ENCODE results near the gene DUSP22. TPM values are rescaled to one million over a fixed set of nuclear protein-coding genes. Genes with fewer than 3 reads are reported as not detected.
A peak's percentile ranks its signal among the peaks of the same experiment; 100 is the strongest.
"Not testable (repeated sequence)": the region's sequence is repeated elsewhere in the genome, so short reads cannot be mapped to it uniquely, and the experiment has no call there.

The DUSP22 gene, protein sequence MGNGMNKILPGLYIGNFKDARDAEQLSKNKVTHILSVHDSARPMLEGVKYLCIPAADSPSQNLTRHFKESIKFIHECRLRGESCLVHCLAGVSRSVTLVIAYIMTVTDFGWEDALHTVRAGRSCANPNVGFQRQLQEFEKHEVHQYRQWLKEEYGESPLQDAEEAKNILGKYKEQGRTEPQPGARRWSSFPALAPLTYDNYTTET
- polyA plus RNA-seq (2013, experiment 1 of 2): 16.9 TPM
- 17.6 TPM for polyA plus RNA-seq (2013, experiment 2 of 2)

DNA sequence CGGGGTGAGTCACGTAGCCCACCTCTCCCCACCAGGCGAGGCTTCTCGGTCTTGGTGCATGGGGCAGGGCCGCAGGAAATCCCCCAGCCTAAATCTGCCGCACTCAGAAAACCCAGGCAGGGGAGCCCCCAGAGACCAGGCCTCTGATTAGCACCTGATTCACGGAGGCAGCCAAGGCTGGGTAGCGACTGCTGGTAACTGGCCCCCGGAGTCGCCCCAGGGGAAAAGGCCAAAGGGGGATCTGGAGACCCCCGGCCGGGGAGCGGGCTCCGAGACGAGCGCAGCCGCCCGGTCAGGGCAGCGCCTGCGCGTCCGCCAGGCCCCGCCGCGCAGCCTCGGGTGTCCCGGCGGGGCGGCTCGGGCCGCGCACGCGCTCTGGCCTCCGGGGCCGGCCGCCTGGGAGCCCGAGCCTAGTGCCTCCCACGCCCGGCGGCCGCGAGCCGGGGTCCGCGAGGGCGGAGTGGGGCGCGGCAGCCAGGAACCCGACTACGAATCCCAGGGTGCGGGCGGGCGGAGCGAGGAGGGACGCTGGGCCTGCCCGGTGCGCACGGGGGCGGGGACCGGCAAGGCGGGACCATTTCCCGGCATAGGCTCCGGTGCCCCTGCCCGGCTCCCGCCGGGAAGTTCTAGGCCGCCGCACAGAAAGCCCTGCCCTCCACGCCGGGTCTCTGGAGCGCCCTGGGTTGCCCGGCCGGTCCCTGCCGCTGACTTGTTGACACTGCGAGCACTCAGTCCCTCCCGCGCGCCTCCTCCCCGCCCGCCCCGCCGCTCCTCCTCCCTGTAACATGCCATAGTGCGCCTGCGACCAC lies at the start of gene DUSP22:
DUSP22 (plus strand) TSS at position 791 of the 809 bp plus-strand sequence. CDS start 53 bp downstream, outside the sequence.
- Histone ChIP-seq H3K23ac (ENCODE audit: low read length) (no peak within 1 kb of the TSS), H3K4me3 (ENCODE audit: low read length) (peak within 1 kb of the TSS; percentile 52), H2BK120ac (ENCODE audit: low read depth, low read length) (no peak within 1 kb of the TSS), H3K56ac (ENCODE audit: low read length) (peak within 1 kb of the TSS; percentile 83), H3K27me3 (ENCODE audit: insufficient read depth, low read length, poor library complexity) (no peaks in the 10 kb centered on the region), H3K79me2 (ENCODE audit: control insufficient read depth, insufficient read depth, low read length) (peaks cover 2% of the 10 kb centered on the region), H3K36me3 (ENCODE audit: control insufficient read depth, insufficient read depth, low read length) (no peaks in the 10 kb centered on the region), H2BK5ac (ENCODE audit: low read length) (no peak within 1 kb of the TSS), H2AK5ac (ENCODE audit: low read length) (no peak within 1 kb of the TSS), H4K5ac (ENCODE audit: low read length) (no peak within 1 kb of the TSS), H3K4me2 (ENCODE audit: low read length) (peak within 1 kb of the TSS; percentile 50), H3K18ac (ENCODE audit: low read length) (peak within 1 kb of the TSS; percentile 89), H3K4ac (ENCODE audit: low read depth, low read length) (peak within 1 kb of the TSS; percentile 64), H3K79me1 (ENCODE audit: low read length) (peaks cover 7% of the 10 kb centered on the region), H3K9ac (ENCODE audit: low read length) (peak within 1 kb of the TSS; percentile 79), H3K4me1 (ENCODE audit: control insufficient read depth, low read depth, low read length) (no peaks in the 10 kb centered on the region), H2BK15ac (replicated peaks; ENCODE audit: low read depth) (no peak within 1 kb of the TSS), H4K8ac (ENCODE audit: low read depth, low read length) (peak within 1 kb of the TSS; percentile 89), H3K27ac (ENCODE audit: low read depth, low read length) (peak within 1 kb of the TSS; percentile 67)
- no CpG with 5 or more reads among the region's 85 CpGs for WGBS (ENCODE audit: extremely low coverage, insufficient coverage, low lambda C conversion rate)
- DNase-seq: peak; percentile 87

- WGBS (ENCODE audit: extremely low coverage, insufficient coverage, low lambda C conversion rate): no CpG with 5 or more reads among the region's 8 CpGs
- Histone ChIP-seq H3K9ac (ENCODE audit: low read length) (no peak overlapping the region), H3K23ac (ENCODE audit: low read length) (no peak overlapping the region)
Observed at GRCh38 chr6:246352-246751, 45.9 kb upstream of the DUSP22 start.

DNA sequence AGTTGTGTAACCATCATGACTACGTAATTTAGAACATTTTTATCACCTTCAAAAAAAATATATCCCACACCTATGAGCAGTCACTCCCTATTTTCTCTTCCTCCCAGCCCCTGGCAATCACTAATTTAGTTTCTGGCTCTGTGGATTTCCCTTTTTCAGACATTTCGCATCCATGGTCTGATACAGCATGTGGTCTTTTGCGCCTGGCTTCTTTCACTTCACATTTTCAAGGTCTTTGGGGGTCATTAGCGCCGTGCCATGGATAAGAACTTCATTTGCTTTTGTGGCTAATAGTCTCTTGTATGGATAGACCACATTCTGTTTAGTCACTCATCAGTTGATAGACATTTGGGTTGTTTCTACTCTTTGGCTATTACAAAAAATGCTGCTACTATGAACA lies 44.9 kb upstream of the DUSP22 start:
- no peak overlapping the region for H2BK15ac ChIP-seq (replicated peaks; ENCODE audit: low read depth)
- no peaks in the 10 kb centered on the region for H3K79me1 ChIP-seq (ENCODE audit: low read length)
- no peak overlapping the region for H2AK5ac ChIP-seq (ENCODE audit: low read length)
- H3K18ac ChIP-seq (ENCODE audit: low read length): no peak overlapping the region
- no peaks in the 10 kb centered on the region for H3K4me1 ChIP-seq (ENCODE audit: control insufficient read depth, low read depth, low read length)
- H4K5ac ChIP-seq (ENCODE audit: low read length): no peak overlapping the region
- H3K79me2 ChIP-seq (ENCODE audit: control insufficient read depth, insufficient read depth, low read length): no peaks in the 10 kb centered on the region
- no peak overlapping the region for H2BK120ac ChIP-seq (ENCODE audit: low read depth, low read length)
- H3K4me2 ChIP-seq (ENCODE audit: low read length): no peak overlapping the region
- H2BK5ac ChIP-seq (ENCODE audit: low read length): no peak overlapping the region
- no peaks in the 10 kb centered on the region for H3K36me3 ChIP-seq (ENCODE audit: control insufficient read depth, insufficient read depth, low read length)
- no peak overlapping the region for H3K4me3 ChIP-seq (ENCODE audit: low read length)
- no peak for DNase-seq
- no CpG with 5 or more reads among the region's 5 CpGs for WGBS (ENCODE audit: extremely low coverage, insufficient coverage, low lambda C conversion rate)
- no peaks in the 10 kb centered on the region for H3K27me3 ChIP-seq (ENCODE audit: insufficient read depth, low read length, poor library complexity)
- H3K9ac ChIP-seq (ENCODE audit: low read length): no peak overlapping the region
- H3K56ac ChIP-seq (ENCODE audit: low read length): no peak overlapping the region
- H3K4ac ChIP-seq (ENCODE audit: low read depth, low read length): no peak overlapping the region
- H4K8ac ChIP-seq (ENCODE audit: low read depth, low read length): no peak overlapping the region
- H3K23ac ChIP-seq (ENCODE audit: low read length): no peak overlapping the region
- no peak overlapping the region for H3K27ac ChIP-seq (ENCODE audit: low read depth, low read length)

More at GRCh38 chr6:246352-246751, 45.9 kb upstream of the DUSP22 start:
- no peak for DNase-seq
- H2BK5ac ChIP-seq (ENCODE audit: low read length): no peak overlapping the region
- H3K4ac ChIP-seq (ENCODE audit: low read depth, low read length): no peak overlapping the region
- H4K8ac ChIP-seq (ENCODE audit: low read depth, low read length): no peak overlapping the region
- H3K27me3 ChIP-seq (ENCODE audit: insufficient read depth, low read length, poor library complexity): no peaks in the 10 kb centered on the region
- H3K79me2 ChIP-seq (ENCODE audit: control insufficient read depth, insufficient read depth, low read length): no peaks in the 10 kb centered on the region
- H3K79me1 ChIP-seq (ENCODE audit: low read length): no peaks in the 10 kb centered on the region
- no peaks in the 10 kb centered on the region for H3K4me1 ChIP-seq (ENCODE audit: control insufficient read depth, low read depth, low read length)
- H3K27ac ChIP-seq (ENCODE audit: low read depth, low read length): no peak overlapping the region
- H2BK15ac ChIP-seq (replicated peaks; ENCODE audit: low read depth): no peak overlapping the region
- H3K18ac ChIP-seq (ENCODE audit: low read length): no peak overlapping the region
- H3K4me2 ChIP-seq (ENCODE audit: low read length): no peak overlapping the region
- H4K5ac ChIP-seq (ENCODE audit: low read length): no peak overlapping the region
- H3K56ac ChIP-seq (ENCODE audit: low read length): no peak overlapping the region
- no peak overlapping the region for H3K4me3 ChIP-seq (ENCODE audit: low read length)
- H2AK5ac ChIP-seq (ENCODE audit: low read length): no peak overlapping the region
- H3K36me3 ChIP-seq (ENCODE audit: control insufficient read depth, insufficient read depth, low read length): no peaks in the 10 kb centered on the region
- H2BK120ac ChIP-seq (ENCODE audit: low read depth, low read length): no peak overlapping the region

GRCh38 chr6:248046-248445 lies 44.2 kb upstream of the DUSP22 start:
- H3K27ac ChIP-seq (ENCODE audit: low read depth, low read length); H2BK15ac ChIP-seq (replicated peaks; ENCODE audit: low read depth); H3K36me3 ChIP-seq (ENCODE audit: control insufficient read depth, insufficient read depth, low read length); H3K4ac ChIP-seq (ENCODE audit: low read depth, low read length); H3K56ac ChIP-seq (ENCODE audit: low read length); H3K9ac ChIP-seq (ENCODE audit: low read length); H3K4me1 ChIP-seq (ENCODE audit: control insufficient read depth, low read depth, low read length); H3K4me2 ChIP-seq (ENCODE audit: low read length); H3K27me3 ChIP-seq (ENCODE audit: insufficient read depth, low read length, poor library complexity); H3K23ac ChIP-seq (ENCODE audit: low read length); H2AK5ac ChIP-seq (ENCODE audit: low read length); H4K8ac ChIP-seq (ENCODE audit: low read depth, low read length); H2BK5ac ChIP-seq (ENCODE audit: low read length); DNase-seq; H3K79me2 ChIP-seq (ENCODE audit: control insufficient read depth, insufficient read depth, low read length); H3K18ac ChIP-seq (ENCODE audit: low read length); H3K79me1 ChIP-seq (ENCODE audit: low read length); H2BK120ac ChIP-seq (ENCODE audit: low read depth, low read length); H4K5ac ChIP-seq (ENCODE audit: low read length); H3K4me3 ChIP-seq (ENCODE audit: low read length): not testable (repeated sequence)
- no CpG with 5 or more reads among the region's 6 CpGs for WGBS (ENCODE audit: extremely low coverage, insufficient coverage, low lambda C conversion rate)

DNA sequence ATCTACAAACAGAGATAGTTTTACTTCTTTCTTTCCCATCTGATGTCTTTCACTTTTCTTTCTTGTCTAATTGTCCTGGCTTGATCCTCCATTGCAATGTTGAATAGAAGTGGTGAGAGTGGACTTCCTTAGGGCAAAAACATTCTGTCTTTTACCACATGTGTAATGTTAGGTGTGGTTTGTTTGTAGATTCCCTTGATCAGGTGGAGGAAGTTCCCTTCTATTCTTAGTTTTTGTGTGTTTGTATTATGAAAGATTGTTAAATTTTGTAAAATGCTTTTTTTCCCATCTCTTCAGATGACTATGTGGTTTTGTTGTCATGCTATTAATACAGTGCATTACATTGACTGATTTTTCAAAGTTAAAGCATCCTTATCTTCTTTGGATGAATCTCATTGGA lies 41.6 kb upstream of the DUSP22 start:
- no peak overlapping the region for H2AK5ac ChIP-seq (ENCODE audit: low read length)
- H2BK5ac ChIP-seq (ENCODE audit: low read length): no peak overlapping the region
- no peak overlapping the region for H3K56ac ChIP-seq (ENCODE audit: low read length)
- no peaks in the 10 kb centered on the region for H3K27me3 ChIP-seq (ENCODE audit: insufficient read depth, low read length, poor library complexity)
- H3K4me2 ChIP-seq (ENCODE audit: low read length): no peak overlapping the region
- DNase-seq: no peak
- no peak overlapping the region for H3K18ac ChIP-seq (ENCODE audit: low read length)
- H3K79me1 ChIP-seq (ENCODE audit: low read length): no peaks in the 10 kb centered on the region
- H3K23ac ChIP-seq (ENCODE audit: low read length): no peak overlapping the region
- no peak overlapping the region for H4K5ac ChIP-seq (ENCODE audit: low read length)
- no peaks in the 10 kb centered on the region for H3K4me1 ChIP-seq (ENCODE audit: control insufficient read depth, low read depth, low read length)
- no peak overlapping the region for H3K27ac ChIP-seq (ENCODE audit: low read depth, low read length)
- H3K9ac ChIP-seq (ENCODE audit: low read length): no peak overlapping the region
- no peak overlapping the region for H3K4me3 ChIP-seq (ENCODE audit: low read length)
- H2BK15ac ChIP-seq (replicated peaks; ENCODE audit: low read depth): no peak overlapping the region
- no peaks in the 10 kb centered on the region for H3K79me2 ChIP-seq (ENCODE audit: control insufficient read depth, insufficient read depth, low read length)
- no peak overlapping the region for H2BK120ac ChIP-seq (ENCODE audit: low read depth, low read length)
- no peak overlapping the region for H4K8ac ChIP-seq (ENCODE audit: low read depth, low read length)
- H3K4ac ChIP-seq (ENCODE audit: low read depth, low read length): no peak overlapping the region
- H3K36me3 ChIP-seq (ENCODE audit: control insufficient read depth, insufficient read depth, low read length): no peaks in the 10 kb centered on the region

Measured in mesendoderm (in vitro differentiated cells).